WTC11 (cell line): ENCODE measurements around the gene TRRAP.
"Not testable (repeated sequence)": the region's sequence is repeated elsewhere in the genome, so short reads cannot be mapped to it uniquely, and the experiment has no call there.

Source experiments
- ATF1 ChIP-seq: sonication (generic); formaldehyde crosslinking; IDR thresholded peaks from 2 replicates; pipeline ENCODE4 v1.8.1; 2023; ENCODE audit warnings: mild to moderate bottlenecking, moderate library complexity, missing genetic modification reagents
- ZNF671 ChIP-seq: fragments of 250-450 bp; sonication (Bioruptor Pico); IDR thresholded peaks from 2 replicates; pipeline ENCODE4 v1.8.0; 2021; ENCODE audit warnings: mild to moderate bottlenecking

DNA sequence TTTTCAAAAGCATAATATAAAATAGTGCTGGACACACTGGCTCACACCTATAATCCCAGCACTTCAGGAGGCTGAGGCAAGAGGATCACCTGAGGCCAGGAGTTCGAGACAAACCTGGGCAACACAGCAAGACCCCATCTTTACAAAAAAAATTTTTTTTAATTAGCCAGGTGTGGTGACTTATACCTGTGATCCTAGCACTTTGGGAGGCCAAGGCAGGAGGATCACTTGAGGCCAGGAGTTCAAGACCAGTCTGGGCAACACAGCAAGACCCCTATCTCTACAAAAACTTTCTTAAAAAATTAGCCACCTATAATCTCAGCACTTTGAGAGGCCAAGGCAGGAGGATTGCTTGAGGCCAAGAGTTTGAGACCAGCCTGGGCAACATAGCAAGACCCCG, 35.8 kb upstream of the TRRAP start:
- not testable (repeated sequence) for TF ChIP-seq ATF1; ZNF671 (CRISPR knock-in tag)
